NOMO-1 treated with DMSO at 0.1 percent for 48 hours (cell line): ENCODE measurements around the gene SMIM41.
A peak's percentile ranks its signal among the peaks of the same experiment; 100 is the strongest.

Experiments used
- DNase-seq: peaks from one replicate; lab custom pipeline; 2025; ENCODE audit not compliant: unreplicated experiment; lab: John Stamatoyannopoulos, UW

The SMIM41 gene

DNA sequence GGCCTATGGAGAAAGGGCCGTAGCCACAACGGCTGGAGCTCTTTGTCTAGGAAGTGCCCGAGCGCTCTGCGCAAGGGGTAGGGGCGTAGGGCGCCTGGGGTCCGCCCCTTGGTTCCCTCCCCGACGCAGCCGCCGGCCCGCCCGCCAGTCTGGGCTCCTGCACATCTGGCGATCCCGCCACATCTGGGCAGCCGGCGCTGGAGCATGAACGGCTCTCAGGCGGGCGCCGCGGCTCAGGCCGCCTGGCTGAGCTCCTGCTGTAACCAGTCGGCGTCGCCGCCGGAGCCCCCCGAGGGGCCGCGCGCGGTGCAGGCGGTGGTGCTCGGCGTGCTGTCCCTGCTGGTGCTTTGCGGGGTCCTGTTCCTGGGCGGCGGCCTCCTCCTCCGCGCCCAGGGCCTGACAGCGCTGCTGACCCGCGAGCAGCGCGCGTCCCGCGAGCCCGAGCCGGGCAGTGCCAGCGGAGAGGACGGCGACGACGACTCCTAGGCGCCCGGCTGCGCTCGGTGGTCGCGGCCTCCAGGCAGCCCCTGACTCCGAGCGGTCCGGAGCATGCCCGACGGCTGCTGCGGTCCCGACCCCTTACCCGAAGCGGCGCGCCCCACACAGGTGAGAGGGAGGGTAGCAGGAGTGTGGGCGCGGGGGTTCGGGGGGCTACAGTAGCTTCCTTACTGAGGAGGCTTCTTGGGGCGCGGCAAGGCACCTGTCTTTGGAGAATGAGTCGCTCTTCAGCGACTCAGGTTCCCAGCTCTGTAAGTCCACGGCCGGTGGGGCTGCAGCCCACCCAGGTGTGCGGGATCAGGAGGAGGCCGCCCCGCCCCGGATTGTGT lies at the start of gene SMIM41:
Gene SMIM41, plus strand, starts transcription at position 129 of the 827 bp plus-strand sequence. Its CDS starts 76 bp downstream, at position 205.
- no peak for DNase-seq

GRCh38 chr12:52032446-52032803 lies 47.1 kb upstream of the SMIM41 start:
- DNase-seq = no peak

DNA sequence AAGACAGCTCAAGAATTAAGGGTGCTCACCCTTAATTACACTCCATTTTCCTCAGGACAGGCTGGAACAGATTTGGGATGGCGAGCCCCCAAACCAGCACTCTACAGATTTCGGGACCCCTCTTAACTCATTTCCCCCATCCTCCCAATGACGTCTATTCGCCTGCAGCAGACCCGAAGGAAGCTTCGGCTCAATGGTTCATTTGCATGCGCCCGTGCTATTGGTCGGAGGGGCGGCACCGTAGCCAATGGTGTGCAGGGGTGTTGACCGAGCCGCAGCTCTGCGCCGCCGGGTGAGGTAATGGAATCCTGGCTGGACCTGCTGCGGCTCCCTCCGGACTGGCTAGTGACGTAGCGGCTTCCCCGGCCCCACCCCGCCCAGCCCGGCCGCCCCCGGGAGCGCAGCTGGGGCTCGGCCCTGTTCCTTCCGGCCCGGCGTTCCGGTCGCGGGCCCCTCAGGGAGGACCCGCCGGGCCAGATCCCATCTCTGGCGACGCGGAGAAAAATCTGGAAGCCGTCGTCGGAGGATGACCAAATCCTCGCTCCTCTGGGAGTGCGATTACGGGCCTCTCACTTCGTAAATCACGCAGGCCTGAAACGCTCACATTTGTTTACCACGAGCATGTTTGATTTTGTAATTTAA lies 46.6 kb upstream of the SMIM41 start:
- DNase-seq = peak; percentile 98

- DNase-seq = no peak
These were observed 45.9 kb upstream of the SMIM41 start for GRCh38 chr12:52033446-52034140.

- no peak for DNase-seq
These were observed 44.3 kb upstream of the SMIM41 start for GRCh38 chr12:52035190-52035589.

- no peak for DNase-seq
These were observed 43.6 kb upstream of the SMIM41 start for GRCh38 chr12:52035926-52036325.

DNA sequence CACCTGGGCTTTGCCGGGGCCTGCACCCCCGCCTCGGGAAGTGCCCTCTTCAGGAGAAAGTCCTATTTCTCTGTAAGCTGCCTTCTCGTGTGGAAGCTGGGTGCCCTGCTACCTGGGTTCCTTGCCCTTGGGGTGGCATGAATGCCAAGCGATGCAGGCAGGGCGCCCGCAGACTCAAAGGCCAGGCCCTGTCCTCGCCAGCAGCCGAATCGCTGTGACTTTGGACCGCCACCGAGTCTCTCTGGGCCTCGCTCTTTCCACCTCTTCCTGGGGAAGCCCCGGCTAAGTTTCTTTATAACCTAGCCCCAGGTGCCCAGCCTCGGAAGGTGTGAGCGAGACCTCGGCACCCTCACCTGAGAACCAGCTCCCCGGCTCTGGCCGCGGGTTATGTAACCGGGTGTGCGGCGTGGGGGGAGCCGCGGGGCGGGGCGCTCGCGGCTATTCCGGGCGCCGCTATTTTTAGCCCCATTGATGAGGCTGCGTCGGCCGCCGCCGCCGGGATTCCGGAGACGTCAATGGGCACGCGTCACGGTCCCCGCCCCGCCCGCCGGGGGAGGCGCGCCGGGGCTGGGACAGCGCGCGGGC lies 42.8 kb upstream of the SMIM41 start:
- peak; percentile 62 for DNase-seq

DNA sequence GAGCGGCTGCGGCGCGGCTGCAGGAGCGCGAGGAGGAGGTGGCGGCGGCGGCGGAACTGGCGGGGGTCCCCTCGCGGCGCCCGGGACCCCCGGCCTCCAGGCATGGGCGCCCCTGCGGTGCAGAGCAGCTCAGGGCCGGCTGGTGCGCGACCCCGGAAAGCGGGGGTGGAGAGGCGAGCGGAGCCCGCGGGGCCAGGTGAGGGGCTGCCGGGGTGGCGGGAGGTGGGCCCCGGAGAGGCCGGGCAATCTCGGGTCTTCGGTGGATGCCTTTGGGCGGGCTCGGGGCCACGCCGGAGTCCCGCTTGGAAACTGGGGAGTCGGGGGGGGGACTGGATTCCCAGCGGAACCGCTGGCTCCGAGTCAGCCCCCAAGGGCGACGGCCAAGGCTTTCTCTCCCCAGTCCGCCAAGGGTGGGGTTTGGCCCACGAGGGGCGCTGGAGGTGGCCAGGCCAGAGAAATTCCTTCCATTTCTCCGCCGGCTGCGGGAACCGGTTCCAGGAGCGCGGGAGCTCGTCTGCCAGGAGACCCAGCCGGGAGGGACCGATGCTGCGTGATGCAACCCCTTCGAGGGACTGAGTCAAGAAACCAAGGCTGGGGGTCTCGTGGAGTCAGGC lies 42.1 kb upstream of the SMIM41 start:
- no peak for DNase-seq

DNA sequence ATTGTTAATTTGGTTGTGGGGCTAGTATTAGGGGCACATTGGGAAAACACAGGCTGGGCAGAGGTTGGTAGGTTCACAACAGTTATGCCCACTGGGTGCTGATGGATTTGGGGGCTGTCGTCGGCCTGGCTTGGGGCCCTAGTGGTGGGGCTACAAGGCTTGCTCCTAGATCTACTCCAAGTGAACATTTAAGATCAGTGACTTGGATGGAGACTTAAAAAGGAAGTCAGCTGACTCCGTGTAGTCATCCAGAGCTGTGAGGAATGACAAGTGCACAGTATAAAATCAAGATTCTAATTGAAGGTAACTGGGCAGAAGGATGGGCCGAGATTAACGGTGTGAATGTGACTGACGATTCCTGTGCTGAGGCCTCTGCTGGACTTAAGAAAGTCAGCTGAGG lies 41.1 kb upstream of the SMIM41 start:
- DNase-seq = no peak

DNA sequence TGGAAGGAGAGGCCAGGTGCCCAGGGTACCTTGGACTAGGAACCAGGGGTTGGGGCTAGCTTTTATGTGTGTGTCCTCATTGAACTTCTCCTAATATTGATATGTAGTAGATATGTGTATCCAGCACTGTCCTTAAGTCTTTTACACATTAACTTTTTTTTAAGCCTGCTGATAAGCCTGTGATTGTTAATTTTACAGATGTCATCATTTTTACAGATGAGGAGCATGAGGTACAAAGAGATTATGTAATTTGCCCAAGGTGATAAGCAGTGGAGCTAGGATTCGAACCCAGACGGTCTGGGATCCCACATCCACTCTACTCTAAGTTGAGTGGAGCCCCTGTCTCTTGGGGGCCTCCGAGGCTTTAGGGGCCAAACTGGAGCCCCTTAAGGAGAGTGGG lies 38.5 kb upstream of the SMIM41 start:
- no peak for DNase-seq

- DNase-seq = no peak
These were observed 37.8 kb upstream of the SMIM41 start for GRCh38 chr12:52041695-52042123.

GRCh38 chr12:52042706-52043385 lies 36.7 kb upstream of the SMIM41 start:
- no peak for DNase-seq

- DNase-seq = no peak
These were observed 35.9 kb upstream of the SMIM41 start for GRCh38 chr12:52043386-52044212.

- DNase-seq = no peak
These were observed 35.1 kb upstream of the SMIM41 start for GRCh38 chr12:52044292-52044983.

GRCh38 chr12:52045794-52046199 lies 33.7 kb upstream of the SMIM41 start:
- DNase-seq = peak; percentile 68

GRCh38 chr12:52046859-52047258 lies 32.6 kb upstream of the SMIM41 start:
- DNase-seq = no peak

DNA sequence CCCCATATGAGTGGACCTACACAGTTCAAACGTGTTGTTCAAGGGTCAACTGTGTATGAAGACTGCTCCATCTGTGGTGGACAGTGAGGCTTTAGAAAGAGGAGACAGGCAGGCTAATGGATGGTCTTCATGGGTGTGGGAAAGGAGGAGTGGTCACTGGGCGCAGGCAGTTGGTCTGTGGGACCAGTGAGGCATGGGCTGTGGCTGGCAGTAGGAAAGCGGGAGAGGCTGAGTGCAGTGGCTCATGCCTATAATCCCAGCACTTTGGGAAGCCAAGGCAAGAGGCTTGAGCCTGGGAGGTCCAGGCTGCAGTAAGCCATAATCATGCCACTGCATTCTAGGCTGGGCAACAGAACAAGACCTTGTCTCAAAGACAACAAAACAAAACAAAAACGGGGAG lies 30.2 kb upstream of the SMIM41 start:
- DNase-seq = no peak

GRCh38 chr12:52049688-52050087 lies 29.8 kb upstream of the SMIM41 start:
- DNase-seq = no peak

- DNase-seq = no peak
These were observed 29.3 kb upstream of the SMIM41 start for GRCh38 chr12:52050116-52050757.
